WTC11 (cell line): ENCODE results near the gene DYNLT3. TPM values are rescaled to one million over a fixed set of nuclear protein-coding genes. Genes with fewer than 3 reads are reported as not detected.

Source experiments
- ATAC-seq: fragments of 200-7000 bp; cut with Tn5 transposase; 2 replicates; pipeline ENCODE4 v1.10.0; 2021; ENCODE audit warnings: mild to moderate bottlenecking, moderate library complexity
- CTCF ChIA-PET: fragments of 300-600 bp; sonication (Branson Sonifier 250); formaldehyde crosslinking; loops from one replicate; lab custom pipeline; 2021; ENCODE audit warnings: antibody characterized with exemption; lab: Charles Lee
- POLR2A ChIA-PET: fragments of 350-600 bp; sonication (Branson Sonifier 250); formaldehyde crosslinking; loops from one replicate; lab custom pipeline; 2021; ENCODE audit warnings: antibody characterized with exemption; lab: Charles Lee
- DNase-seq: peaks from one replicate; pipeline ENCODE4 v3.0.0; 2021; ENCODE audit warnings: low spot score
- H3K27ac Mint-ChIP-seq: 2 replicates; pipeline ENCODE4 v1.8.0; 2021; ENCODE audit warnings: mixed read lengths
- H3K27me3 Mint-ChIP-seq: 2 replicates; pipeline ENCODE4 v1.8.0; 2021; ENCODE audit warnings: low read depth, mild to moderate bottlenecking, moderate library complexity, mixed read lengths
- H3K36me3 Mint-ChIP-seq: 2 replicates; pipeline ENCODE4 v1.8.0; 2021; ENCODE audit warnings: mixed read lengths
- H3K4me1 Mint-ChIP-seq: 2 replicates; pipeline ENCODE4 v1.8.0; 2022; ENCODE audit warnings: mixed read lengths
- H3K4me3 Mint-ChIP-seq: 2 replicates; pipeline ENCODE4 v1.8.0; 2021; ENCODE audit warnings: mild to moderate bottlenecking, moderate library complexity, mixed read lengths
- H3K9me3 Mint-ChIP-seq: 2 replicates; pipeline ENCODE4 v1.8.0; 2021; ENCODE audit warnings: mixed read lengths
- ARID4B ChIP-seq: sonication (generic); formaldehyde crosslinking; IDR thresholded peaks from 2 replicates; pipeline ENCODE4 v1.8.0; 2023; ENCODE audit warnings: missing genetic modification reagents, mild to moderate bottlenecking, borderline replicate concordance
- CBFB ChIP-seq: sonication (generic); formaldehyde crosslinking; IDR thresholded peaks from 2 replicates; pipeline ENCODE4 v1.8.1; 2022; ENCODE audit warnings: mild to moderate bottlenecking, low read depth, missing genetic modification reagents
- CREM ChIP-seq: sonication (generic); formaldehyde crosslinking; IDR thresholded peaks from 2 replicates; pipeline ENCODE4 v1.8.1; 2022; ENCODE audit warnings: mild to moderate bottlenecking, missing genetic modification reagents, moderate library complexity
- CTCF ChIP-seq: fragments of 200-600 bp; IDR thresholded peaks from 2 replicates; pipeline ENCODE4 v1.8.0; 2022; ENCODE audit warnings: antibody characterized with exemption
- EMX1 ChIP-seq: fragments of 250-450 bp; sonication (Bioruptor Pico); IDR thresholded peaks from 2 replicates; pipeline ENCODE4 v1.8.0; 2021; ENCODE audit warnings: mild to moderate bottlenecking
- ERG ChIP-seq: fragments of 250-450 bp; sonication (Bioruptor Pico); IDR thresholded peaks from 2 replicates; pipeline ENCODE4 v1.8.0; 2021; ENCODE audit warnings: mild to moderate bottlenecking
- FOXK1 ChIP-seq: sonication (generic); formaldehyde crosslinking; IDR thresholded peaks from 2 replicates; pipeline ENCODE4 v1.8.0; 2022; ENCODE audit warnings: mild to moderate bottlenecking, moderate library complexity, missing genetic modification reagents
- GABPB1 ChIP-seq: sonication (generic); formaldehyde crosslinking; IDR thresholded peaks from 2 replicates; pipeline ENCODE4 v1.8.1; 2023; ENCODE audit warnings: mild to moderate bottlenecking, missing genetic modification reagents
- NFE2L1 ChIP-seq: sonication (generic); formaldehyde crosslinking; IDR thresholded peaks from 2 replicates; pipeline ENCODE4 v1.8.1; 2023; ENCODE audit warnings: missing genetic modification reagents
- NR1H2 ChIP-seq: sonication (generic); formaldehyde crosslinking; IDR thresholded peaks from 2 replicates; pipeline ENCODE4 v1.9.0; 2021; ENCODE audit warnings: mild to moderate bottlenecking, moderate library complexity, missing genetic modification reagents
- NR2C2 ChIP-seq: sonication (generic); formaldehyde crosslinking; IDR thresholded peaks from 2 replicates; pipeline ENCODE4 v1.8.0; 2022; ENCODE audit warnings: mild to moderate bottlenecking, missing genetic modification reagents
- OVOL2 ChIP-seq: fragments of 250-450 bp; sonication (Bioruptor Pico); IDR thresholded peaks from 2 replicates; pipeline ENCODE4 v1.9.0; 2021; ENCODE audit warnings: mild to moderate bottlenecking, borderline replicate concordance
- SMAD4 ChIP-seq: sonication (generic); formaldehyde crosslinking; IDR thresholded peaks from 2 replicates; pipeline ENCODE4 v1.8.0; 2022; ENCODE audit warnings: mild to moderate bottlenecking, missing genetic modification reagents
- SOX15 ChIP-seq: fragments of 250-450 bp; sonication (Bioruptor Pico); IDR thresholded peaks from 2 replicates; pipeline ENCODE4 v1.9.0; 2021; ENCODE audit warnings: mild to moderate bottlenecking
- TP53 ChIP-seq: sonication (generic); formaldehyde crosslinking; IDR thresholded peaks from 2 replicates; pipeline ENCODE4 v1.8.1; 2023; ENCODE audit warnings: mild to moderate bottlenecking, missing genetic modification reagents
- USF1 ChIP-seq: sonication (generic); formaldehyde crosslinking; IDR thresholded peaks from 2 replicates; pipeline ENCODE4 v1.8.0; 2022; ENCODE audit warnings: mild to moderate bottlenecking, missing genetic modification reagents
- ZNF121 ChIP-seq: sonication (generic); formaldehyde crosslinking; IDR thresholded peaks from 2 replicates; pipeline ENCODE4 v1.8.0; 2023; ENCODE audit warnings: missing genetic modification reagents
- ZNF281 ChIP-seq: sonication (generic); formaldehyde crosslinking; IDR thresholded peaks from 2 replicates; pipeline ENCODE4 v1.8.0; 2023; ENCODE audit warnings: mild to moderate bottlenecking, missing genetic modification reagents
- ZNF317 ChIP-seq: sonication (generic); formaldehyde crosslinking; IDR thresholded peaks from 2 replicates; pipeline ENCODE4 v1.8.1; 2023; ENCODE audit warnings: low read depth, mild to moderate bottlenecking, moderate library complexity, missing genetic modification reagents, borderline replicate concordance
- ZNF416 ChIP-seq: fragments of 250-450 bp; sonication (Bioruptor Pico); IDR thresholded peaks from 2 replicates; pipeline ENCODE4 v1.9.0; 2021; ENCODE audit warnings: mild to moderate bottlenecking, inconsistent platforms
- total RNA-seq: library from RNA; stranded (reverse); gene quantifications from 3 replicates; pipeline ENCODE4 v1.2.3, GENCODE V29; 2021
- TF ChIP-seq, protein P1 (sequence below): sonication (generic); formaldehyde crosslinking; IDR thresholded peaks from 2 replicates; pipeline ENCODE4 v1.8.1; 2022; ENCODE audit warnings: mild to moderate bottlenecking, moderate library complexity, missing genetic modification reagents

The DYNLT3 gene
- total RNA-seq, 1 experiment from 2014 or later: 5.1 TPM

DNA sequence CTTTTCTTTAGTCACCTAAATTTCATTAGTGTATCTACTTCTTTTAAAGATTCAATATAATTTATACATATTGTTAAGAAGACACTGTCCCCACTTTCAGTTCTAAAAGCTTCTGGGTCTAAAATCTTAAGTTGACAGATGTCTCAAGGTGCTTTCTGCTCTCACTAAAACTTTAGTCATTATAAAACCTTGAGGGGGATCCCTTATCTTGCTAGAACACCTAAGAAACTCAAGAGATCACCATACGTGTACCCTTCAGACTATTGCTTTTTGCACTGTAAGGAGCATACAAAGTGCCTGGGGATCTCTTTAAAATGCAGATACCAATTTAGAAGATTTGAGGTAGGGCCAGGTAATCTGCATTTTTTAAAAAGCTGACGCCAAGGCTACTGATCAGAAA lies 37.4 kb downstream of the DYNLT3 start:
- TF ChIP-seq FOXK1: no peak
- no peak for TF ChIP-seq EMX1 (CRISPR knock-in tag)
- Mint-ChIP-seq H3K27me3 (no peaks in the 10 kb centered on the region), H3K36me3 (no peaks in the 10 kb centered on the region), H3K27ac (no peak overlapping the region), H3K4me3 (no peak overlapping the region), H3K4me1 (0 out of 2 replicates have a peak, but pooled peaks cover 3% of the 10 kb centered on the region), H3K9me3 (no peaks in the 10 kb centered on the region)
- ChIA-PET POLR2A (no interaction called here), CTCF (no interaction called here)
- DNase-seq (no peak), ATAC-seq (no peak)

DNA sequence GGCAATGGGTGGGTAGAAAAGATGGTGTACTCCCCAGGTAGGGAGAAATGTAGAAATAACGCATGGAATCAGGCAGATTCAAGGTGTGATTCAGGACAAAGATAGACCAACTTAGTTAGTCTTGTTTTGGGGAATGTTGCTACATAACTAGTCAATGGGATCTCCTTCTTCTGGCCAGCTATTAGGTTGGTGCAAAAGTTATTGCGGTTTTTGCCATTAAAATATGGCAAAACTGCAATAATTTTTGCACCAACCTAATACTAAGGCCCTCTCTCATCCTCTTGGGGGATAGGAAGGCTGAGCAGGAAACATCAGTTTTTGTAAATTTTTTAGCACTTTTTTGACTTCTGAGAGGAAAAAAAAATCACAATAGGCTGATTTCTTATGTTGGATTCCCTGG lies 44.3 kb downstream of the DYNLT3 start:
- Mint-ChIP-seq H3K27ac (no peak overlapping the region), H3K9me3 (no peaks in the 10 kb centered on the region), H3K27me3 (no peaks in the 10 kb centered on the region), H3K4me1 (no peaks in the 10 kb centered on the region), H3K36me3 (no peaks in the 10 kb centered on the region), H3K4me3 (no peak overlapping the region)
- no peak for TF ChIP-seq ZNF317 (CRISPR knock-in tag)
- ChIA-PET CTCF (no interaction called here), POLR2A (no interaction called here)
- no peak for DNase-seq
- no peak for ATAC-seq

DNA sequence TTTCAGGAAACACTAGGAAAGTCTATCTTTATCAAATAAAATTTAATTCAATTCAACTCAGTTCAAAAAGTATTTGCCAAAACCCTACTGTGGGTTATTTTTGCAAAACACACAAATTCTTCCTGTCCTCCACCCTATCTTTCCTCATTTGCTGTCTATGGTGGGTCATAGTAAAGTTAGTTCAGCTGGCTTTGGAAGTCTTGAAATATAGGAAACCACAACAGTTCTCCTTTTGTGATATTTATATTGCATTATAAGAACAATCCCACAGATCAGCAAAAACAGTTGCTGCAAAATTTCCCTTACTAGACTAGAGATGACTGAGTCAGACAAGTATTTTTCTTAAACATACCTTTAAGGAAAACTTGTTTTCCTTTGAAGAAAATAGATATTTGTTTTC lies 45.3 kb downstream of the DYNLT3 start:
- POLR2A ChIA-PET: no interaction called here
- no peak for DNase-seq
- Mint-ChIP-seq H3K9me3 (no peaks in the 10 kb centered on the region), H3K36me3 (no peaks in the 10 kb centered on the region), H3K27ac (no peak overlapping the region), H3K27me3 (no peaks in the 10 kb centered on the region), H3K4me3 (no peak overlapping the region), H3K4me1 (no peaks in the 10 kb centered on the region)
- no peak for TF ChIP-seq CTCF
- no peak for TF ChIP-seq ERG (CRISPR knock-in tag)
- TF ChIP-seq NR1H2 (CRISPR knock-in tag): no peak
- no peak for TF ChIP-seq NFE2L1 (CRISPR knock-in tag)
- no peak for TF ChIP-seq FOXK1
- TF ChIP-seq OVOL2 (CRISPR knock-in tag): no peak
- TF ChIP-seq USF1 (CRISPR knock-in tag): no peak
- no peak for TF ChIP-seq SOX15 (CRISPR knock-in tag)
- no peak for TF ChIP-seq CREM (CRISPR knock-in tag)
- TF ChIP-seq ZNF416 (CRISPR knock-in tag): no peak
- TF ChIP-seq ARID4B (CRISPR knock-in tag): no peak
- no peak for TF ChIP-seq NR2C2 (CRISPR knock-in tag)
- no peak for TF ChIP-seq ZNF281 (CRISPR knock-in tag)
- no peak for TF ChIP-seq ZNF121
- TF ChIP-seq, protein P1, sequence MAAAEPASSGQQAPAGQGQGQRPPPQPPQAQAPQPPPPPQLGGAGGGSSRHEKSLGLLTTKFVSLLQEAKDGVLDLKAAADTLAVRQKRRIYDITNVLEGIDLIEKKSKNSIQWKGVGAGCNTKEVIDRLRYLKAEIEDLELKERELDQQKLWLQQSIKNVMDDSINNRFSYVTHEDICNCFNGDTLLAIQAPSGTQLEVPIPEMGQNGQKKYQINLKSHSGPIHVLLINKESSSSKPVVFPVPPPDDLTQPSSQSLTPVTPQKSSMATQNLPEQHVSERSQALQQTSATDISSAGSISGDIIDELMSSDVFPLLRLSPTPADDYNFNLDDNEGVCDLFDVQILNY: no peak
- no peak for TF ChIP-seq GABPB1 (CRISPR knock-in tag)
- no peak for TF ChIP-seq TP53 (CRISPR knock-in tag)
- TF ChIP-seq CBFB (CRISPR knock-in tag): no peak
- TF ChIP-seq SMAD4 (CRISPR knock-in tag): no peak
- CTCF ChIA-PET: no interaction called here
- no peak for ATAC-seq
